Lower leg skin (tissue), 4 donors: ENCODE measurements around the gene SLC35G1. TPM values are rescaled to one million over a fixed set of nuclear protein-coding genes. Genes with fewer than 3 reads are reported as not detected.

Experiments
- DNase-seq, 2 donors: peaks; one replicate each; pipeline ENCODE4 v3.0.0-alpha.2; 2019; ENCODE audit warnings: low spot score in 2 of 2
- H3K4me3 ChIP-seq: fragments of 200-600 bp; sonication (generic); 2 replicates; pipeline ENCODE4 v1.5.1; 2017; ENCODE audit warnings: mild to moderate bottlenecking, low read depth; ENCODE audit not compliant: poor library complexity, severe bottlenecking
- POLR2A ChIP-seq, 2 donors: fragments of 450-650 bp; IDR thresholded peaks; one replicate each; pipeline ENCODE4 v1.6.1; 2016 to 2017; ENCODE audit warnings: antibody characterized with exemption in 2 of 2, mild to moderate bottlenecking in 1 of 2, moderate library complexity in 1 of 2
- WGBS, 2 donors: methylation state at CpG; one replicate each; pipeline ENCODE4 v1.1.5; 2018; 5-methylcytosine and 5-hydroxymethylcytosine counted together
- intact Hi-C: fragments of 100-400 bp; cut with DNase I; formaldehyde crosslinking; loops from one replicate; pipeline ENCODE4 v1.15.0; 2023; ENCODE audit warnings: low total_unique reads
- total RNA-seq, 4 donors: library from RNA; depleted of rRNA; stranded (reverse); fragments of >200 nt; gene quantifications; one replicate each; pipeline ENCODE4 v1.1.0, GENCODE V29; 2016
- TF ChIP-seq, protein P1 (sequence below), 3 donors: fragments of 450-650 bp; IDR thresholded peaks; one replicate each; pipeline ENCODE4 v1.5.1; 2016; ENCODE audit warnings: antibody characterized with exemption in 3 of 3, mild to moderate bottlenecking in 3 of 3, moderate library complexity in 2 of 3

Gene SLC35G1
- total RNA-seq, 4 donors from 2014 or later = 2.6 to 6.2 (median 4.3) TPM

DNA sequence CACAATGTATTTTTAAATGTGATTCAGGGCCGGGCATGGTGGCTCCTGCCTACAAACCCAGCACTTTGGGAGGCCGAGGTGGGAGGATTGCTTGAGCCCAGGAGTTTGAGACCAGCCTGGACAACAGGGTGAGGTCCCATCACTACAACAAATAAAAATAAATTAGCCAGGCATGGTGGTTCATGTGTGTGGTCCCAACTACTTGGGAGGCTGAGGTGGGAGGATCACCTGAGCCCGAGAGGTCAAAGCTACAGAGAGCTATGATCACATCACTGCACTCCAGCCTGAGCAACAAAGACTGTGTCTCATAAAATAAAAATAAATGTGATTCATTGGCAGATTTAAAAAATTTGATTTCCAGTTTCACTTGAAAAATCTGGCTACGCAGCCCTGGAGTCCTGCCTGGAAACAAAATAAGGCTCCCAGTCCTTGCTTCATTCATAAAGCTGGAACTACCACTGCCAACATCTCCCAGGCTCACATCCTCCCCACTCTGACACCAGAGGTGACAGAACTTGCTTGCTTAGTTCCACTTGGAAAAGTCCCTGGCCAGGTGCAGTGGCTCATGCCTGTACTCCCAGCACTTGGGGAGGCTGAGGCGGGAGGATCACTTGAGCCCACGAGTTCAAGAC lies 27.9 kb upstream of the SLC35G1 start:
- 53 to 69% methylated on average over 6 of the region's 6 CpGs for WGBS, 2 donors
- TF ChIP-seq, protein P1, sequence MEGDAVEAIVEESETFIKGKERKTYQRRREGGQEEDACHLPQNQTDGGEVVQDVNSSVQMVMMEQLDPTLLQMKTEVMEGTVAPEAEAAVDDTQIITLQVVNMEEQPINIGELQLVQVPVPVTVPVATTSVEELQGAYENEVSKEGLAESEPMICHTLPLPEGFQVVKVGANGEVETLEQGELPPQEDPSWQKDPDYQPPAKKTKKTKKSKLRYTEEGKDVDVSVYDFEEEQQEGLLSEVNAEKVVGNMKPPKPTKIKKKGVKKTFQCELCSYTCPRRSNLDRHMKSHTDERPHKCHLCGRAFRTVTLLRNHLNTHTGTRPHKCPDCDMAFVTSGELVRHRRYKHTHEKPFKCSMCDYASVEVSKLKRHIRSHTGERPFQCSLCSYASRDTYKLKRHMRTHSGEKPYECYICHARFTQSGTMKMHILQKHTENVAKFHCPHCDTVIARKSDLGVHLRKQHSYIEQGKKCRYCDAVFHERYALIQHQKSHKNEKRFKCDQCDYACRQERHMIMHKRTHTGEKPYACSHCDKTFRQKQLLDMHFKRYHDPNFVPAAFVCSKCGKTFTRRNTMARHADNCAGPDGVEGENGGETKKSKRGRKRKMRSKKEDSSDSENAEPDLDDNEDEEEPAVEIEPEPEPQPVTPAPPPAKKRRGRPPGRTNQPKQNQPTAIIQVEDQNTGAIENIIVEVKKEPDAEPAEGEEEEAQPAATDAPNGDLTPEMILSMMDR (IDR thresholded peaks at IDR 0.05) = no peak
- no peak for TF ChIP-seq POLR2A (IDR thresholded peaks at IDR 0.05)

DNA sequence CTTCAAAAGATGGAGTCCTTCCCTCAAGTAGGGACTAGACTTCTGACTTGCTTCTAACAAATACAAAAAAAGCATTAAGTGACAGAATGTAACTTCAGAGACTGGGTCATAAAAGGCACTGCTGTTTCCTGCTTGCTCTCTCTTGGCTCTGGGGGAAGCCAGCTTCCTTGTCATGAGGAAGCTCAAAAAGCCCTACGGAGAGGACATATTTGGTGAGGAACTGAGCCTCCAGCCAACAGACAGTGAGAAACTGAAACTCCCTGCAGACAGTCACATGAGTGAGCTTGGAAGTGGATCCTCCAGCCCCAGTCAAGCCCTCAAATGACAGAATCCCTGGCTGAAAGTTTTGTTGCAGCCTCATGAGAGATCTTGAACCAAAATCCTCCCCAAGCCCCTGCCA lies 26.3 kb upstream of the SLC35G1 start:
- H3K4me3 ChIP-seq = no peak overlapping the region
- WGBS, 2 donors = 42 to 50% methylated on average over 1 of the region's 1 CpG
- intact Hi-C loops = no loop called here
- DNase-seq = no peak
- no peak for TF ChIP-seq POLR2A (IDR thresholded peaks at IDR 0.05)
- TF ChIP-seq, protein P1 (IDR thresholded peaks at IDR 0.05) = no peak

More for the DNA sequence above, 27.9 kb upstream of the SLC35G1 start:
- H3K4me3 ChIP-seq = no peak overlapping the region
- DNase-seq = no peak
- intact Hi-C loops = no loop called here

DNA sequence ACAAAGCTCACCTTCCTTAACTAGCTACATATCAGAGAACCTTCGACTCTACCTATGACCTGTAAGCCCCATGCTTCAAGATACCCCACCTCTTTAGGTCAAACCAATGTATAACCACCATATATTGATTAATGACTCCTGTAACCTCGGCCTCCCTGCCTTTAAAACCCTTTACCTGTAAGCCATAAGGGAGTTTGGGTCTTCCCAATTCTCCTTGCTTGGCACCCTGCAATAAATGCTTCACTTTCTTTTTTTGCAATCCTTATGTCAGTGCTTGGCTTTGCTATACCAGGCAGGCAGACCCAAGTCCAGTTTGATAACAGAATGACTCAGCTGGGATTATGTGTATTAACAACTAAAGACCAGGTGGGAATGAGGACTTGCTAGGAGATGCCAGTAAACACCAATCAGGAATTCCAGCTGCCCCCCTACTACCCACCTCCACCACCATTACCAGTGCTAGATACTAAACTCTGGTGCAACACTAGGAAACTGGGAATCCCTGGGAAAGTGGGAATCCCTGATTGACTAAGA lies 22.0 kb upstream of the SLC35G1 start:
- H3K4me3 ChIP-seq = no peak overlapping the region
- WGBS, 2 donors = 82 to 88% methylated on average over 2 of the region's 2 CpGs
- DNase-seq = no peak
- intact Hi-C loops = no loop called here
- TF ChIP-seq POLR2A (IDR thresholded peaks at IDR 0.05) = no peak
- TF ChIP-seq, protein P1 (IDR thresholded peaks at IDR 0.05) = no peak

DNA sequence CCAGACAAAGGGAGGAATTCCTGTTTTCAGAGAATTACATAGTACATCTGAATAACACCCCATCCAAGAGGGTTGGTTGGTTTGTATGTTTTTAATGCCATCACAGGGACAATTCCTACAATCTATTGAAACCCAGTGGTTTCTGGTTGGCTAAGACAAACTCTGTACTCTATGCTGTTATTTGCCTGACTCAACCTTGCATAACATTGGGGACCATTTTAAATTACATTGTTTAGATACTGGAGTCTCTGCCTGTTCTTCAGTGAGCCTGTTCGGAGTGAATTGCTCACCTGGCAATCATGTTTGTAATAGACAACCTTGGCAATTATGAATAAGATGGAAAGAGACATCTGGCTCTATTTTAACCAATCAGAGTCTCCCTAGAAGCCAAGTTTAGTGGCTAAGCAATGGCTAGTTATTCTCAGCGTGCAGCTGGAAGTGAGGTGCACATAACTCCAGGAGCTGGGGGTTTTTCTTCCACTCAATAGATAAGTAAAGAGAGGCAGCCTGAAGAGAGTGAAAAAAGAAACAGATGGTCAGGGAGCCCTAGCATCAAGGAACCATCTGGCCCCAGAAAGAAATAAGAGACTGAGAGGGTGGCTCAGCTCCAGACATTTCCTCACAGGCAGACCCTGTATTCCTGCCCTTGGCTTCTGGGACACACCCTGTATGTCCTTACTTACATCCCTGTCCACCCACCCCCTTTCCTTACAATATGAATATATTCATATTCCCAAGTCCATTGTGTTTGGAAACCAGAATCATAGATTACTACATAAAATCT lies 21.2 kb upstream of the SLC35G1 start:
- no peak overlapping the region for H3K4me3 ChIP-seq
- intact Hi-C loops = no loop called here
- WGBS, 2 donors = 71 to 72% methylated on average over 2 of the region's 2 CpGs
- DNase-seq = no peak
- TF ChIP-seq, protein P1 (IDR thresholded peaks at IDR 0.05) = no peak
- TF ChIP-seq POLR2A (IDR thresholded peaks at IDR 0.05) = no peak

DNA sequence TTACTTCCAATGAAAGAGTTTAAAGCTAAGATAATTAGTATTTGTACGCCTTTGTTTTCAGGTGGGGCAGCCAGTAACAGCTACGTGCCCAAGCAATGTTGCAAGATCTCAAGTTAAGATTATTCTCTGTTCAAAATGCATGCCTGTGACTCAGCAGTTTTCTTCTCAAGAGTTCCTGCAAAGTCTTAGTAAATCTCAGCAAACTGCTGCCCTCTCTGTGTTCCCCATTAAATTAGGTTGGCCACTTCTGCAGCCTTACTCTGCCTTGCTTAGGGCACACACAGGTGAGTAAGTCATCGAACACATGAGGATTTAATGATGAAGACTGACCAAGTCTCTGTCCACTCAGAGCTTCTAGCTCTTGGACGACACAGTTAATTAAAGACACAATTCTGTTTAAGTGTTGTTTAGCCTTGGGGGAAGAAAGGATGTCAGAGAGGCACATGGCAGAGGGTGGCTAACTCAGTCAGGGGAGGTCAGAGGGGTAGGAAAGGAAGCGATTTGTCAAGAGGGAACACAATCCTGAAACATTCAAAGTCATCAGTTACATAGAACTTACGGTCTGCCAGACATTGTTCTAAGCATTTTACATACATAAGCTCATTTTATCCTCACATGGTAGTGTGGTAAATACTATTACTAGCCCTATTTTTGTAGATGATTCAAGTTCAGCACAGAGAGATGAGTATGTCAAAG lies 20.2 kb upstream of the SLC35G1 start:
- TF ChIP-seq, protein P1 (IDR thresholded peaks at IDR 0.05) = no peak
- no peak for TF ChIP-seq POLR2A (IDR thresholded peaks at IDR 0.05)
- 42 to 50% methylated on average over 6 of the region's 6 CpGs for WGBS, 2 donors
- intact Hi-C loops = no loop called here
- H3K4me3 ChIP-seq = no peak overlapping the region
- DNase-seq = no peak
